WTC11 (cell line): Measurements from ENCODE around the gene U2SURP. TPM values are rescaled to one million over a fixed set of nuclear protein-coding genes. Genes with fewer than 3 reads are reported as not detected.

Experiments
- AFF4 ChIP-seq: sonication (generic); formaldehyde crosslinking; IDR thresholded peaks from 2 replicates; pipeline ENCODE4 v1.8.1; 2023; ENCODE audit warnings: mild to moderate bottlenecking, missing genetic modification reagents, borderline replicate concordance
- CDX4 ChIP-seq: fragments of 250-450 bp; sonication (Bioruptor Pico); IDR thresholded peaks from 2 replicates; pipeline ENCODE4 v1.9.0; 2021; ENCODE audit warnings: moderate library complexity, mild to moderate bottlenecking, inconsistent platforms, borderline replicate concordance
- E2F4 ChIP-seq: sonication (generic); formaldehyde crosslinking; IDR thresholded peaks from 2 replicates; pipeline ENCODE4 v1.8.1; 2022; ENCODE audit warnings: low read depth, mild to moderate bottlenecking, moderate library complexity, missing genetic modification reagents, borderline replicate concordance
- ESRRA ChIP-seq: sonication (generic); formaldehyde crosslinking; IDR thresholded peaks from 2 replicates; pipeline ENCODE4 v1.8.1; 2022; ENCODE audit warnings: mild to moderate bottlenecking, missing genetic modification reagents, borderline replicate concordance
- ETV6 ChIP-seq: sonication (generic); formaldehyde crosslinking; IDR thresholded peaks from 2 replicates; pipeline ENCODE4 v1.8.1; 2022; ENCODE audit warnings: mild to moderate bottlenecking, missing genetic modification reagents
- GTF2I ChIP-seq: fragments of 250-450 bp; sonication (Bioruptor Pico); conservative IDR thresholded peaks from 2 replicates; pipeline ENCODE4 v1.4.0; 2021; ENCODE audit warnings: mild to moderate bottlenecking
- NFE2L1 ChIP-seq: sonication (generic); formaldehyde crosslinking; IDR thresholded peaks from 2 replicates; pipeline ENCODE4 v1.8.1; 2023; ENCODE audit warnings: missing genetic modification reagents
- PREB ChIP-seq: sonication (generic); formaldehyde crosslinking; IDR thresholded peaks from 2 replicates; pipeline ENCODE4 v1.8.1; 2022; ENCODE audit warnings: mild to moderate bottlenecking, missing genetic modification reagents, moderate library complexity, borderline replicate concordance
- SMAD4 ChIP-seq: sonication (generic); formaldehyde crosslinking; IDR thresholded peaks from 2 replicates; pipeline ENCODE4 v1.8.0; 2022; ENCODE audit warnings: mild to moderate bottlenecking, missing genetic modification reagents
- SOX15 ChIP-seq: fragments of 250-450 bp; sonication (Bioruptor Pico); IDR thresholded peaks from 2 replicates; pipeline ENCODE4 v1.9.0; 2021; ENCODE audit warnings: mild to moderate bottlenecking
- TCF7 ChIP-seq: sonication (generic); formaldehyde crosslinking; IDR thresholded peaks from 2 replicates; pipeline ENCODE4 v1.8.0; 2022; ENCODE audit warnings: mild to moderate bottlenecking, low read depth, missing genetic modification reagents, moderate library complexity
- ZBTB43 ChIP-seq: sonication (generic); formaldehyde crosslinking; IDR thresholded peaks from 2 replicates; pipeline ENCODE4 v1.8.1; 2023; ENCODE audit warnings: mild to moderate bottlenecking, missing genetic modification reagents
- ZMAT4 ChIP-seq: fragments of 250-450 bp; sonication (Bioruptor Pico); IDR thresholded peaks from 2 replicates; pipeline ENCODE4 v1.9.0; 2021; ENCODE audit warnings: mild to moderate bottlenecking
- ZNF121 ChIP-seq: sonication (generic); formaldehyde crosslinking; IDR thresholded peaks from 2 replicates; pipeline ENCODE4 v1.8.0; 2023; ENCODE audit warnings: missing genetic modification reagents
- ZNF219 ChIP-seq: sonication (generic); formaldehyde crosslinking; IDR thresholded peaks from 2 replicates; pipeline ENCODE4 v1.8.0; 2023; ENCODE audit warnings: missing genetic modification reagents, mild to moderate bottlenecking, borderline replicate concordance
- ZNF416 ChIP-seq: fragments of 250-450 bp; sonication (Bioruptor Pico); IDR thresholded peaks from 2 replicates; pipeline ENCODE4 v1.9.0; 2021; ENCODE audit warnings: mild to moderate bottlenecking, inconsistent platforms
- ZNF423 ChIP-seq: fragments of 250-450 bp; sonication (Bioruptor Pico); IDR thresholded peaks from 2 replicates; pipeline ENCODE4 v2.1.2; 2022; ENCODE audit warnings: mild to moderate bottlenecking, moderate library complexity
- ZNF512 ChIP-seq: sonication (generic); formaldehyde crosslinking; IDR thresholded peaks from 2 replicates; pipeline ENCODE4 v1.8.1; 2022; ENCODE audit warnings: missing genetic modification reagents, borderline replicate concordance
- ZNF532 ChIP-seq: fragments of 250-450 bp; sonication (Bioruptor Pico); IDR thresholded peaks from 2 replicates; pipeline ENCODE4 v1.9.0; 2021; ENCODE audit warnings: mild to moderate bottlenecking, borderline replicate concordance
- total RNA-seq: library from RNA; stranded (reverse); gene quantifications from 3 replicates; pipeline ENCODE4 v1.2.3, GENCODE V29; 2021

U2SURP gene
- total RNA-seq, 1 experiment from 2014 or later: 133 TPM

GRCh38 chr3:143001369-143002082 is at the start of gene U2SURP (continued):
- TF ChIP-seq ZMAT4 (CRISPR knock-in tag) (no peak), E2F4 (CRISPR knock-in tag) (no peak), ZNF532 (CRISPR knock-in tag) (no peak), ZNF121 (CRISPR knock-in tag) (no peak), ZNF416 (CRISPR knock-in tag) (no peak), ETV6 (0 out of 2 replicates have a peak, but pooled peaks have one; percentile 96), ZNF512 (CRISPR knock-in tag) (no peak), SOX15 (CRISPR knock-in tag) (no peak), AFF4 (CRISPR knock-in tag) (peak; percentile 65; the same call in 1 of the 2 replicates), ZNF423 (CRISPR knock-in tag) (no peak), NFE2L1 (CRISPR knock-in tag) (no peak), GTF2I (no peak), PREB (no peak), TCF7 (CRISPR knock-in tag) (no peak), ZBTB43 (CRISPR knock-in tag) (no peak), CDX4 (CRISPR knock-in tag) (no peak), ZNF219 (CRISPR knock-in tag) (no peak), ESRRA (CRISPR knock-in tag) (no peak; the same call in 1 of the 2 replicates), SMAD4 (CRISPR knock-in tag) (peak; percentile 62)
